Activated gamma-delta T cell treated with Interleukin-2 at 50 U/mL for 16 hours (primary cell): Measurements from ENCODE around the gene DRC7.
A peak's percentile ranks its signal among the peaks of the same experiment; 100 is the strongest.

ENCODE experiments used
- DNase-seq: peaks from one replicate; pipeline ENCODE4 v3.0.0-alpha.2; 2020

DRC7 gene

GRCh38 chr16:57694725-57695679, at the start of gene DRC7:
DRC7 (plus strand) TSS chr16:57694806; CDS start chr16:57697950, 3,144 bp downstream.
- no peak for DNase-seq

GRCh38 chr16:57645169-57645568, 49.4 kb upstream of the DRC7 start:
- no peak for DNase-seq

- DNase-seq = no peak
Observed at GRCh38 chr16:57645691-57646387, 48.8 kb upstream of the DRC7 start.

GRCh38 chr16:57646388-57647039, 48.1 kb upstream of the DRC7 start:
- DNase-seq = no peak

- no peak for DNase-seq
Observed at GRCh38 chr16:57647136-57647875, 47.3 kb upstream of the DRC7 start.

- DNase-seq = no peak
Observed at GRCh38 chr16:57648125-57648524, 46.5 kb upstream of the DRC7 start.

- peak; percentile 86 for DNase-seq
Observed at GRCh38 chr16:57648581-57649442, 45.8 kb upstream of the DRC7 start.

- DNase-seq = no peak
Observed at GRCh38 chr16:57649443-57649751, 45.2 kb upstream of the DRC7 start.

GRCh38 chr16:57649846-57650245, 44.8 kb upstream of the DRC7 start:
- no peak for DNase-seq

GRCh38 chr16:57651344-57652333, 43.0 kb upstream of the DRC7 start:
- no peak for DNase-seq

GRCh38 chr16:57652695-57653471, 41.7 kb upstream of the DRC7 start:
- no peak for DNase-seq

GRCh38 chr16:57653936-57654335, 40.7 kb upstream of the DRC7 start:
- DNase-seq = no peak

- DNase-seq = no peak
Observed at GRCh38 chr16:57656342-57656955, 38.2 kb upstream of the DRC7 start.

- no peak for DNase-seq
Observed at GRCh38 chr16:57657228-57657627, 37.4 kb upstream of the DRC7 start.

GRCh38 chr16:57658130-57658877, 36.3 kb upstream of the DRC7 start:
- no peak for DNase-seq

- DNase-seq = no peak
Observed at GRCh38 chr16:57658878-57659674, 35.5 kb upstream of the DRC7 start.

- DNase-seq = no peak
Observed at GRCh38 chr16:57660715-57661463, 33.7 kb upstream of the DRC7 start.
